ENCODE data around the gene ADAMTSL1. TPM values are rescaled to one million over a fixed set of nuclear protein-coding genes. Genes with fewer than 3 reads are reported as not detected.

The ADAMTSL1 gene
- total and polyA plus RNA-seq, 9 of the 15 experiments (the other 6 are each of a cell fraction or from before 2014, with no cell fraction given) = 0.01 TPM; not detected in 8

DNA sequence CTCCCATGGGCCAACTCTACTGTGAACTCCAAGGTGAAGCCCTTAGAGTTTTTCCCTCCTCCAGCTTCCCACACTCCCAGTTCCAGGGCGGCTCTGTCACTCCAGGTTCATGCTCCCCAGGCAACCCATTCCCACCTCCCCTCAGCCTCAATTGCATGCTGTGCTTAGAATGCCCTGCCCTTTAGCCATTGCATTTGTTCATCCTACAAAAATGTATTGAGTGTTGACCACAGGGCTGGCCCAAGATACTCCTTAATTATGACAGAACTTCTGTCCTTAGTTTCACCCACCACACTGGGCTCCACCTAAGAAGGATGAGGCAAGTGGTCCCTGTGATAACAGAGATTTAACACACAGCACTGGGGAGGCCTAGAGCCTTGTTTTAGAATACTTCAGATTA is 236.1 kb downstream of the ADAMTSL1 start:
- 0% methylated on average over 1 of the region's 1 CpG for WGBS (ENCODE audit: insufficient coverage, low coverage, missing lambda C conversion rate)
- Histone ChIP-seq H3K36me3 (ENCODE audit: control insufficient read depth, insufficient read depth, low read length) (no peaks in the 10 kb centered on the region), H3K9me1 (ENCODE audit: control insufficient read depth, insufficient read depth, low read length) (no peaks in the 10 kb centered on the region), H4K20me1 (replicated peaks; ENCODE audit: control insufficient read depth, insufficient read depth, low read length) (no peaks in the 10 kb centered on the region), H2AFZ (ENCODE audit: low read depth, low read length) (no peak overlapping the region), H3K27ac (ENCODE audit: extremely low read depth, low read depth, low read length) (no peak overlapping the region), H3K4me1 (replicated peaks in 1 of 2; ENCODE audit: control insufficient read depth in 2 of 2, insufficient read depth in 2 of 2, low read length in 2 of 2) (no peaks in the 10 kb centered on the region), H3K4me3 (no peak overlapping the region), H3K4me2 (ENCODE audit: insufficient read depth, low read length) (no peak overlapping the region), H3K9ac (ENCODE audit: insufficient read depth in 1 of 2, low read depth in 2 of 2, low read length in 2 of 2) (no peak overlapping the region), H3K27me3 (ENCODE audit: control insufficient read depth in 2 of 2, insufficient read depth in 2 of 2, low read length in 2 of 2) (no peaks in the 10 kb centered on the region), H3K79me2 (ENCODE audit: control insufficient read depth, insufficient read depth, low read length) (no peaks in the 10 kb centered on the region), H3K9me3 (replicated peaks; ENCODE audit: control insufficient read depth, insufficient read depth, low read depth, low read length) (no peaks in the 10 kb centered on the region)
- ATAC-seq (no peak), FAIRE-seq (no peak), DNase-seq (ENCODE audit: extremely low read depth in 1 of 4, low spot score in 3 of 4) (no peak)
- intact Hi-C loops (cut with micrococcal nuclease) (no loop called here), in situ Hi-C loops (cut with MboI) (no loop called here)
- POLR2A ChIA-PET = no interaction called here
- no TSS peak for BruUV-seq (replicated peaks)
- TF ChIP-seq NFIX (CRISPR knock-in tag; IDR thresholded peaks at IDR 0.05; ENCODE audit: low read depth) = no peak
- no peak for TF ChIP-seq CBX1 (IDR thresholded peaks at IDR 0.05; ENCODE audit: low read depth)
- no peak for TF ChIP-seq CBX2 (IDR thresholded peaks at IDR 0.05; ENCODE audit: insufficient read depth, low read length, poor library complexity, severe bottlenecking)
- TF ChIP-seq CCAR2 (IDR thresholded peaks at IDR 0.05; ENCODE audit: low read depth, low read length) = no peak
- no peak for TF ChIP-seq COPS2 (conservative IDR thresholded peaks at IDR 0.05)
- no peak for TF ChIP-seq ILF3 (IDR thresholded peaks at IDR 0.05; ENCODE audit: borderline replicate concordance)
- TF ChIP-seq UBTF (IDR thresholded peaks at IDR 0.05; ENCODE audit: borderline replicate concordance in 1 of 2, low read depth in 2 of 2, low read length in 2 of 2) = no peak
- TF ChIP-seq POLR2H (tag; IDR thresholded peaks at IDR 0.05; ENCODE audit: low read depth) = no peak
- no peak for TF ChIP-seq HMG20B (CRISPR knock-in tag; IDR thresholded peaks at IDR 0.05)
- no peak for TF ChIP-seq POLR3A (IDR thresholded peaks at IDR 0.05; ENCODE audit: borderline replicate concordance, extremely low read depth, insufficient read depth, insufficient read length)
- CTCF ChIA-PET (ENCODE audit: low intra/inter-chr PET ratio) = no interaction called here

Data from K562 (cell line).